GM19397 (cell line): ENCODE measurements around the gene FOXD1.
"Not testable (repeated sequence)": the region's sequence is repeated elsewhere in the genome, so short reads cannot be mapped to it uniquely, and the experiment has no call there.

ENCODE experiments used
- ATAC-seq: cut with Tn5 transposase; IDR thresholded peaks from one replicate; pipeline ENCODE4 v1.9.1; 2021; ENCODE audit warnings: mild to moderate bottlenecking, moderate library complexity; ENCODE audit not compliant: unreplicated experiment

Gene FOXD1

GRCh38 chr5:73464016-73464745, 15.6 kb upstream of the FOXD1 start:
- no peak for ATAC-seq

DNA sequence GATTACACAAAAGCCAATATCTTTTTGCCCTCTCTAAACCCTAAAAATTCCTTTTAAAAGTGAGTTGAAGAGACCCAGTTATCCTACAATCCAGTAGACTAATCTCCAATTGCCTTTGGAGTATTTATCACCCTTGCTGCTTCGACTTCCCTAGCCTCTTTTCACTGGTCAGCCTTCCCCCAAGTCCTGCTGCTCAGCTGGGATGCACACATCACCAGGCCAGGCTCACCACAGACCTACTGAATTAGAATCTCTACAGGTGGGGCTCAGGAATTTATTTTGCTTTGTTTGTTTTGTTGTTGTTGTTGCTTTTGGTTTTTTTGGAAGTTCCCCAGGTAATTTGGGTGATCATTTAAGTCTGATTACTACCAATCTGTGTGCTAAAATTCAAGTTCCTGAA, 11.6 kb upstream of the FOXD1 start:
- no peak for ATAC-seq

- ATAC-seq: no peak
Measured at GRCh38 chr5:73459366-73459765, 10.8 kb upstream of the FOXD1 start.

DNA sequence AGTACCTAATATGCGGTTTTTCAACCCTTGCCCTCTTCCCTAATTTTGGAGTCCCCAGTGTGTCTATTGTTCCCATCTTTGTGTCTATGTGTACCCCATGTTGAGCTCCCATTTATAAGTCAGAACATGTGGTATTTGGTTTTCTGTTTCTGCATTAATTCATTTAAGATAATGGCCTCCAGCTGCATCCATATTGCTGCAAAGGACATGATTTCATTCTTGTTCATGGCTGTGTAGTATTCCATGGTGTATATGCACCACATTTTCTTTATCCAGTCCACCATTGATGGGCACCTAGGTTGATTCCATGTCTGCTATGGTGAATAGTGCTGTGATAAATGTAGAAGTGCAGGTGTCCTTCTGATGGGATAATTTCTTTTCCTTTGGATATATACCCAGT, 7.9 kb upstream of the FOXD1 start:
- ATAC-seq: not testable (repeated sequence)

- ATAC-seq: no peak
Measured at GRCh38 chr5:73454379-73455036, 5.9 kb upstream of the FOXD1 start.

GRCh38 chr5:73452215-73452614, 3.6 kb upstream of the FOXD1 start:
- ATAC-seq: no peak

GRCh38 chr5:73451224-73452130, 2.9 kb upstream of the FOXD1 start:
- peak; percentile 39 for ATAC-seq

DNA sequence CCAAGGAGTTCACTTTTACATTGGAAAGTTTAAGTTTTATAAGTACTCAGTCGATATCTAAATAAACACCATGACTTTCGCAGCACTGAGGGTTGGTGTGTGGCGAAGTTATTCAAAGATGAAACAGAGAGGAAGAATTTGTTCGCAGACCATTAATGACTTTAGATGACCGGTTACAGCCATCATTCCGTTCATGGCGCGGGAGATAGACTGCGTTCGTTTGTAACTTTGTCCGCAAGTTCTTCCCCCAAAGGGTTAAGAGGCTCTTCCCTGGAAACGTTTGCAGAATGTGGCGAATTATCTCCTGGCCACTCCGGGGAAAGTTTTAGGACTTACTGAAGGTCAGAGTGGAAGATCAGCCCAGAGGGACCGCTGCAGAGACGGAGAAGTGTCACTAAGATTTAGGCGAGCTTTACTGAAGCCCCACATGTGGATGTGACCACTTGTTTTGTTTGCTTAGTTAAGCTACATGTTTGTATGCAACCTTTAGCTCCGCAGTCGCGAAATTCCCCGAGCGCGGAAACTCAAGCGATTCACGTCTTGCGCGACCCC, 2.2 kb upstream of the FOXD1 start:
- no peak for ATAC-seq

DNA sequence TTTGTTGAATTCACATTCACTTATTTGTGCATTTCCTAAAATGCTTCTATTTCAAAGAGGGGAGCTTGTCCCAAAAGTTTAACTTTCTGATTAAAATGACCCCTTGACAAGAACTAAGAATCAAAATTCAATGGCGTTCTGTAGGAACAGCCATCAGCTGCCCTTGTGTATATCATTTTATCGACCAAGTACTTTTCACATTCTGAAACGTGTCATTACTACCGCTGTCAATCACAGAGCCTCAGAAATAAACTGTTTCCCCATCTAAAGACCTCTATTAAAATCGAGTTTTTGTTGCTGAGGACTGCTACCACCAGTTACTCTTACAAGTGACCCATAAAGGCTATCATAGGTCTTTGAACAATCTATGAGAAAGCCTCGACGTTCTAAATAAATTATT, 1.6 kb upstream of the FOXD1 start:
- ATAC-seq: no peak

GRCh38 chr5:73447530-73448462, 781 bp downstream of the FOXD1 start:
- ATAC-seq: peak; percentile 28

DNA sequence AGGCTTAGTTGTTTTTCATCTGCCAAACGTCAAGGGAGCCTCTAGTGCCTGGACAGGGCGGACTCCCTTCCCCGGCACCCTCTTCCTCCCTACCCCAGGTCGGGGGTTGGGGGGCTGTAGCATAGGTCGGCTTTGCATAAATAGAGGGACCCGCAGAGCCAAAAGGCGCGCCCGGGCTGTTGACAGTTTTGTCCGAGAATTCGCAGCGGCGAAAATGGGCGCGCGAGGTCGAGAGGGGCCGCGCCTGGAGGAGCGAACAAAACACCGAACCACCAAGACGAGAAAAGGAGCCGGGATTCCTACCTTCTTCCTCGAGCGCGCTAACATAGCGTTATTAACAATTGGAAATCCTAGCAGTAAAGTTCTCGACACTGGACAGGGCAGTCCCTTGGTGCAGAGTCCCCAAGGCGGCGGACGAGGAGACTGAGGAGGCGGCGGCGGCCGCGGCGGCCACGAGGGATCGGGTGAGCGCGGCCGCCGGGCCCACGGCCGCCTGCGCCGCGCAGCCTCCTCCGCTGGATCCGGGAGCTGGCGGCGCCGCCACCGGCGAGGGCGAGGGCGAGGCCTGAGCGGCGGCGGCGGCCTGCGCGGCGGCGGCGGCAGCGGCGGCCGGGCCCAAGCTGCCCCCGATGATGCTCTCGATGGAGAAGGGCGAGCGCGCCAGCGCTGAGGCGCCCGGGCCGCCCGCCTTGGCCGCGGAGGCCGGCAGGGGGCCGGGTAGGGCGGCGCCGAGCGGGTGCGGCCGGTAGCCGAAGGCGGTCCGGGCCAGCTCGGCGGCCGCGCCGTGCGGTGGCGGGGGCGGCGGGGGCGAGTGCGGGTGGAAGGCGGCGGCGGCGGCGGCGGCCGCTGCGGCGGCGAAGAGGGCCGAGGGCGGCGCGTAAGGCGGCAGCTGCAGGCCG, 1.7 kb downstream of the FOXD1 start:
- ATAC-seq: peak; percentile 22

DNA sequence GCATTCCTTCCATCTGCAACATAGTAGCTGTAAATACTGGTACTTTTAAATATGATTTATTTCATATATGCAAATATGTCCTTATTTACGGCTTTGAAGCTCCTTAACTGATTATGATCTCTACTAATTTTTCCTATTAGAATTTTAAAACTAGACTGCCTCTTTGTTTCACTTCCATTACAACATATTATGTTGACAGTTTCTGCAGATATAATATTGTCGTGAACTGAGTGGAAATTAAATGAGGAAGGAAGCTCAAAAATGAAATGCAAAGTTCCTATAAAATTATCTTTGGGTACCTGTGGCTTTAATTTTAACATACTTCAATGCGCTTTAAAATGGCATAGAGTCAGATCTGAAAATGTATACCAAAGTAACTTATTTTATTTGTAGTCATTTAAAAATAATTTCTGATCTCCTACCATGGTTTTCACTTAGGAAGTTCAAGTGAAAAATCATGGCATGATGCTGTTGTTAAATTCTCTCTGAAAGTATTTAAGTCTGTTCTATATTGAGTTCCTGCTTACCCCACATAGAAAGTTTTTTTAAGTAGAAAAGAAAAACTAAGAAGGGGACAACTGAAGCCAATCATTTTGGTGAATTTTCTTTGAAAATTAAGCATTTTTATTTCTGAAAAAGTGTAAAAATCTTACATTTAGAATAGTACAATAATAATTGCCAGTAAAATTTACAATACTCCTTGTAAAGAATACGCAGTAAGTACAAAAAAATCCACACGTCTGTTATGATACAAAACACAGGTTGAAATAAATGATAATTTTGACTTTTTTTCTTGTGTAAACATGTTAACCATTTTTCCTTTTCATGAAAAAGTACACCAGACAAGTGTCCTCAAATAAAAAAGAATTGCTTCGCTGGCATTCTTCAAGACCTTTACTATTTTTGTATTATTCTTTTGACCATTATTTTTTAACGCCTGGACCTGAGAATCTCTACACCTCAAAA, 2.6 kb downstream of the FOXD1 start:
- no peak for ATAC-seq

GRCh38 chr5:73444499-73445438, 3.8 kb downstream of the FOXD1 start:
- no peak for ATAC-seq

DNA sequence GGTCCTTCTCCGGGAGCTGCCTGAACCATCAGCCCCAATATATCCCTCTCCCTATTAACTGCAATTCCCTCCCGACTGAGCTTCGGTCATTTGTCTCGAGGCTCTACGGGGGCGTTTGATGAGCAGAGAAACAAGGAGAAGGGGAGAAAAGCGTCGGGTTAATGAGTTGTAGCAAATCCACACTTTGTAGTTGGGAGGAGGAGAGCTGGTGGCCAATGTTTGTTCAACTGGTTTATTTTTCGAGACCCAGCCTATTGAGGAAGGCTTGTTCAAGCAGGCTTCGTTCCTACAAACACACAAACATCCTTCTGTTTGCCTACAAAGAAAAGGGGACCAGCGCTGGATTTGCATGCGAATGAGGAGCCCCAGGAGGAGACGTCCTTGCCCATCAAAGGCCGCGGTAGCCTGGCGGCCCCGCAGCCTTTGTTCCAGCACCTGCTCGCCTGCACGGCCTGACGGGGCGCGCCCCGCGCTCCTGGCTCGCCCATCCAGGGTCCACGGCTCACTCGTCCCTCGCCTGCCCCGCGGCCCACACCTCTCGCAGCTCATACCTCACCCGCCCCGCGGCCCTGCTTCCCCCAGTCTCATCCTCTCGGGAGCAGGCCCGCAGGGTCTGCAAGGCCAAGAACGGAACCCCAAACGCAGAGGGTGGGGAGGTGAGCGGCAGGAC, 4.6 kb downstream of the FOXD1 start:
- ATAC-seq: no peak

- no peak for ATAC-seq
Measured at GRCh38 chr5:73442996-73443627, 5.5 kb downstream of the FOXD1 start.

- ATAC-seq: no peak
Measured at GRCh38 chr5:73442231-73442811, 6.3 kb downstream of the FOXD1 start.
